ENCODE results near the gene CGA. TPM values are rescaled to one million over a fixed set of nuclear protein-coding genes. Genes with fewer than 3 reads are reported as not detected.

The CGA gene
- total RNA-seq, 6 experiments from 2014 or later, result 0.78 to 1.5 (median 1.1) TPM

- DNase-seq, result no peak
- no peak for TF ChIP-seq CTCF (IDR thresholded peaks at IDR 0.05)
- H3K4me1 Mint-ChIP-seq (ENCODE audit: low read depth), result no peaks in the 10 kb centered on the region
- no peaks in the 10 kb centered on the region for H3K36me3 Mint-ChIP-seq (ENCODE audit: low read depth)
- no peak overlapping the region for H3K27ac Mint-ChIP-seq
- H3K9me3 Mint-ChIP-seq, result no peaks in the 10 kb centered on the region
- H3K27me3 Mint-ChIP-seq (ENCODE audit: insufficient read depth), result peaks cover 2% of the 10 kb centered on the region; the same call in 1 of the 2 replicates
- H3K4me3 Mint-ChIP-seq, result no peak overlapping the region
These were observed 19.7 kb downstream of the CGA start for GRCh38 chr6:87075168-87075567.

- no peak for DNase-seq
- Mint-ChIP-seq H3K27me3 (ENCODE audit: insufficient read depth) (peaks cover 2% of the 10 kb centered on the region; the same call in 1 of the 2 replicates), H3K36me3 (ENCODE audit: low read depth) (no peaks in the 10 kb centered on the region), H3K4me3 (no peak overlapping the region), H3K9me3 (no peaks in the 10 kb centered on the region), H3K4me1 (ENCODE audit: low read depth) (no peaks in the 10 kb centered on the region), H3K27ac (no peak overlapping the region)
- no peak for TF ChIP-seq CTCF (IDR thresholded peaks at IDR 0.05)
These were observed 20.7 kb downstream of the CGA start for GRCh38 chr6:87074101-87074621.

- Mint-ChIP-seq H3K27me3 (ENCODE audit: insufficient read depth) (peaks cover 2% of the 10 kb centered on the region), H3K27ac (no peak overlapping the region), H3K9me3 (no peaks in the 10 kb centered on the region), H3K36me3 (ENCODE audit: low read depth) (no peaks in the 10 kb centered on the region), H3K4me3 (no peak overlapping the region), H3K4me1 (ENCODE audit: low read depth) (peaks cover 9% of the 10 kb centered on the region)
- no peak for DNase-seq
- no peak for TF ChIP-seq CTCF (IDR thresholded peaks at IDR 0.05)
These were observed 23.2 kb downstream of the CGA start for GRCh38 chr6:87071683-87072082.

GRCh38 chr6:87070741-87071140 is 24.2 kb downstream of the CGA start:
- no peaks in the 10 kb centered on the region for H3K9me3 Mint-ChIP-seq
- no peak for DNase-seq
- no peak overlapping the region for H3K4me3 Mint-ChIP-seq
- no peak for TF ChIP-seq CTCF (IDR thresholded peaks at IDR 0.05)
- H3K27ac Mint-ChIP-seq, result no peak overlapping the region
- H3K27me3 Mint-ChIP-seq (ENCODE audit: insufficient read depth), result peaks cover 2% of the 10 kb centered on the region
- peaks cover 13% of the 10 kb centered on the region for H3K4me1 Mint-ChIP-seq (ENCODE audit: low read depth)
- no peaks in the 10 kb centered on the region for H3K36me3 Mint-ChIP-seq (ENCODE audit: low read depth)

GRCh38 chr6:87068795-87069194 is 26.1 kb downstream of the CGA start:
- no peak for DNase-seq
- no peaks in the 10 kb centered on the region for H3K9me3 Mint-ChIP-seq
- no peak overlapping the region for H3K4me3 Mint-ChIP-seq
- peaks cover 13% of the 10 kb centered on the region for H3K4me1 Mint-ChIP-seq (ENCODE audit: low read depth)
- no peak for TF ChIP-seq CTCF (IDR thresholded peaks at IDR 0.05)
- H3K27me3 Mint-ChIP-seq (ENCODE audit: insufficient read depth), result no peaks in the 10 kb centered on the region; the same call in none of the 2 replicates
- no peak overlapping the region for H3K27ac Mint-ChIP-seq
- no peaks in the 10 kb centered on the region for H3K36me3 Mint-ChIP-seq (ENCODE audit: low read depth)

All from HFFc6 (cell line).